ENCODE results near the gene DDIT4.
"Not testable (repeated sequence)": the region's sequence is repeated elsewhere in the genome, so short reads cannot be mapped to it uniquely, and the experiment has no call there.

The DDIT4 gene

DNA sequence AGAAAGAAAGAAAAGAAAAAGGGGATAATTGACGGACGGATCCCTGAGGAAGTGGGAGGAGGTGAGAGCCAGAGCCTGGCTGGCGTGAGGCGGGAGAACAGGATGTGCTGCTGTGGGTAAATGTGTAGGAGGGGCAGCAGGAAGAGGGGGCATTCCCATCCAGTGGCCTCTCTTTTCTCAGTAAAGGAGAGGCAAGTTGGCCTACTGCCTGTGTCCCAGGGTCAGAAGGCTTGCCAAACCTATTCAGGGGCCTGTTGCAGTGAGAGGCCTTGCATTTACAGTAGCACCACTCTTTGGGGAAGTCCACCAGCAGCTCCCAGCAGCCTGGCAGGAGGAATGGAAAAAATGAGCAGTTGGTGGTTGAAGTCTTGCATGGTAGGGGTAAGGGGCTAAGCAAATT is 31.0 kb upstream of the DDIT4 start:
- peaks cover 7% of the 10 kb centered on the region for H3K36me3 Mint-ChIP-seq
- H3K4me1 Mint-ChIP-seq = peaks cover 83% of the 10 kb centered on the region
- H3K27ac Mint-ChIP-seq = peak overlapping the region; percentile 67
- no peaks in the 10 kb centered on the region for H3K27me3 Mint-ChIP-seq
- H3K9me3 Mint-ChIP-seq = no peaks in the 10 kb centered on the region
- H3K4me3 Mint-ChIP-seq = no peak overlapping the region
- ATAC-seq = peak; percentile 60

DNA sequence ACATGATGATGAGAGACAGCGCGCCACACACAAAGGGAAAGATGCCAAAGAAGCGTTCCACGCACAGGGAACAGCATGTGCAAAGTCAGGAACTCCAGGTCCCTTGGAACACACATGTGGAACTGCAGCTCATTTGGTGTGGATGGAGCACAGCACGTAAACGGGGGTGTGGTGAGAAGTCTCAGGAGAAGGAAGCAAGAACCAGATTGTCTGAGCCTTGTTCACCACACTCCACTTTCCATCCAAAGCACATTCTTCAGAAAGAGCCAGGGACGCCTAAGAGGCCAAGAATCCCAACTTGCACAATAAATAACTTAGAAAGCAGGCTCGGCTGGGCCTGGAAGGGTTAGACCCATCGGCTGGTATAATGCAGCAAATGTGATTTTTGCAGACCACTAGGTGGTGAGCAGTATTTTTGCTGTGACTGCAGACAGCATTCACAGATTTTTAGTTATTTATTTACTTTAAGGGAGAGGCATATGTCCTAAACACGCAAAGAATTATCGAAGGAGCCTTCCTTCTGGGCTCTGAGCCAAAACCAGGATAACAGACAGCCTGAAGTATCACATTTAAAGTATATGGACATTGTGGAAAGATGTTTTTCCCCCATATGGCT is 29.8 kb upstream of the DDIT4 start:
- ATAC-seq = no peak
- peaks cover 87% of the 10 kb centered on the region for H3K4me1 Mint-ChIP-seq
- no peak overlapping the region for H3K4me3 Mint-ChIP-seq
- H3K36me3 Mint-ChIP-seq = peaks cover 7% of the 10 kb centered on the region
- H3K27ac Mint-ChIP-seq = peak overlapping the region; percentile 67
- no peaks in the 10 kb centered on the region for H3K9me3 Mint-ChIP-seq
- H3K27me3 Mint-ChIP-seq = no peaks in the 10 kb centered on the region

DNA sequence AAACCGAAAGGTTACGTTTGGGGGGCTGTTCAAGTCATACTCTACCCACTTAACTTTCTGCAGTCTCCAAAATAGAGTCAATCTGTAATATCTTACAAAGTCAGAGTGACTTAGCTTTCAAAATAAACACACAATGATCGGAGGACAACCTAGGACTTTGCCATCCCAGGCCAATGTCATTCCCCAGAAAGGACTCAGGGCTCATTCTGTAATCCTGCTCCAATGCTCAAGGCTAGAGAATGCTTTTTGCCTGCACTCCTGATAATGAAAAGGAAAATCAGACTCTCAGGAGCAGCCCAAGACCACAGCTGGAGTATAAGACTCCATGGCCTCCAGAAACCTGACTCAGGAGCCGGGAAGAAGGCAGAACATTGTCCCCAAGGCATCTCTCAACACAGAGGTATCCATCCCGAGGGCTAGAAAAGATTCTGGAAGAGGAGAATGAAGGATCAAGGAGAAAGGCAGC is 29.1 kb upstream of the DDIT4 start:
- no peak overlapping the region for H3K4me3 Mint-ChIP-seq
- H3K4me1 Mint-ChIP-seq = peaks cover 84% of the 10 kb centered on the region
- H3K9me3 Mint-ChIP-seq = no peaks in the 10 kb centered on the region
- no peak for ATAC-seq
- peaks cover 4% of the 10 kb centered on the region for H3K36me3 Mint-ChIP-seq
- no peaks in the 10 kb centered on the region for H3K27me3 Mint-ChIP-seq
- H3K27ac Mint-ChIP-seq = peak overlapping the region; percentile 67

DNA sequence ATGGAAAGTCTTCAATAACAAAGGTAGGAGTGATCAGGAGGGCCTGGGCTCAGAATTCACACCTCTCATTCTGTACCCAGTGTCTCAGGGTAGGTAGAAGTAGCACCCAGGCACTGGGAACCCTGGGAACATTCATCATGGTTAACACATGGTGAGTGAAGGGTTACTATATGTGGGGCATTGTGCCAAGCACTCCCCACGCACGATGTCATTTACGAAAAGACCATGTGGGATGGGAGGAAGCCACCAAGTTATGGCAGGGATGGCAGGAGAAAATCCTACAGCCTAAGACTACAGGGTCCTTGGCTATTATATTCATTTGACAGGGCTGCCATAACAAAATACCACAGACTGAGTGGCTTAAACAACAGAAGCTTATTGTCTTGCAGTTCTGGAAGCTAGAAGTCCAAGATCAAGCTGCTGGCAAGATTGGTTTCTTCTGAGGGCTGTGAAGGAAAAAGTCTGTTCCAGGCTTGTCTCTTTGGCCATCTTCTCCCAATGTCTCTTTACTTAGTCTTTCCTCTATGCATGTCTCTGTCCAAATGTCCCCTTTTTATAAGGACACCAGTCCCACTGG is 27.7 kb upstream of the DDIT4 start:
- H3K4me1 Mint-ChIP-seq = peaks cover 88% of the 10 kb centered on the region
- no peaks in the 10 kb centered on the region for H3K36me3 Mint-ChIP-seq
- peak overlapping the region; percentile 67 for H3K27ac Mint-ChIP-seq
- H3K9me3 Mint-ChIP-seq = no peaks in the 10 kb centered on the region
- H3K27me3 Mint-ChIP-seq = no peaks in the 10 kb centered on the region
- no peak for ATAC-seq
- no peak overlapping the region for H3K4me3 Mint-ChIP-seq

DNA sequence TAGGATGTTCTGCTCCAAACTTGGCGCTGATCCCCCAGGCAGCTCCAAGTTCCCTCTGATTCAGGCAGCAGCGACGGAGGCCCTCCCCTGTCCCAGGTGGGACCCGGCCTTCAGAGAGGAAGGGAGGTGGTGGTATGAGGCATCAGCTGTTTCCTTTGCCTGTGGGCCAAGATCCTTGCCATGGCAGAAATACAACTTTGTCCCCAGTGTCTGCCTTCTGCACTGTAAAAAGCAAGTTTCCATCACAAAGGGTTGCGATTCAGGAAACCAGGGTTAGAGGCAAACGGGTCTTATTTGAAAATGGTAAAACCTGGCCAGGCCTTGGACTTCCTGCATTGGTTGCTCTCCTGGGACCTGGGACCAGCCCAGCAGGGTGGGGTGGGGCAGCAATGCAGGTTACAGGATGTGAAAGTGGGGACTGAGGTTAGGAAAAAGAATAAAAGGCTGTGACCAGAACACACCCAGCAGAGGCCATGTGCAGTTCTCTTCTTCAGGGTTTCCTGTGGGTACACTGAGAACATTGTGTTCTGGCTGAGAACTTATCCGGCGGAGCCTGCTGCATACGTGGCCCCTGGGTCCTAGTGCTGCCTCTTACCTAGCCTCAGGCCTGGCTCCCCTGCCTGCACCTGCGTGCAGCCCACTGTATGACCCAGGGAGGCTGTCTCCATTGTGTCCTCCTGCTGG is 25.1 kb upstream of the DDIT4 start:
- Mint-ChIP-seq H3K4me1 (peaks cover 85% of the 10 kb centered on the region), H3K36me3 (no peaks in the 10 kb centered on the region), H3K9me3 (no peaks in the 10 kb centered on the region), H3K27me3 (no peaks in the 10 kb centered on the region), H3K4me3 (peak overlapping the region; percentile 67), H3K27ac (peak overlapping the region; percentile 86)
- peak; percentile 95 for ATAC-seq

DNA sequence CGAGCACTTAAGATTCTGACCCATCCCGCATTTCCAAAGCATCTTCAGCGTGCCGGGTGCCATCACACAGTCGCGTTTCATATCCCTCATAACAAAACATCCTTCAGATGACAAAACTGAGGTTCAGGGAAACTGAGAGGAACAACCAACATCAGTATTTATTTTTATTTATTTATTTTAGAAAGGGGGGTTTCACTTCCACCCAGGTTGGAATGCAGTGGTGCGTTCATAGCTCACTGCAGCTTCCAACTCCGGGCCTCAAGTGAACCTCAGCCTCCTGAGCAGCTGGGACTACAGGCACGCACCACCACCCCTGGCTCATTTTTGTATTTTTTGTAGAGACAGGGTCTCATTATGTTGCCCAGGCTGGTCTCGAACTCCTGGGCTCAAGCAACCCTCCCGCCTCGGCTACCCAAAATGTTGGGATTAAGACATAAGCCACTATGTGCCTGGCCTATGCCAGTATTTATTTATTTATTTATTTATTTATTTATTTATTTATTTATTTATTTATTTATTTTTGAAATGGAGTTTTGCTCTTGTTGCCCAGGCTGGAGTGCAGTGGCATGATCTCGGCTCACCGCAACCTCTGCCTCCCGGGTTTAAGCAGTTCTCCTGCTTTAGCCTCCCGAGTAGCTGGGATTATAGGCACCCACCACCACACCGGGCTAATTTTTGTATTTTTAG is 24.4 kb upstream of the DDIT4 start:
- peak overlapping the region; percentile 86 for H3K27ac Mint-ChIP-seq
- H3K4me1 Mint-ChIP-seq = peaks cover 80% of the 10 kb centered on the region
- not testable (repeated sequence) for H3K9me3 Mint-ChIP-seq, H3K36me3 Mint-ChIP-seq, H3K27me3 Mint-ChIP-seq
- H3K4me3 Mint-ChIP-seq = peak overlapping the region; percentile 67
- ATAC-seq = peak; percentile 1

DNA sequence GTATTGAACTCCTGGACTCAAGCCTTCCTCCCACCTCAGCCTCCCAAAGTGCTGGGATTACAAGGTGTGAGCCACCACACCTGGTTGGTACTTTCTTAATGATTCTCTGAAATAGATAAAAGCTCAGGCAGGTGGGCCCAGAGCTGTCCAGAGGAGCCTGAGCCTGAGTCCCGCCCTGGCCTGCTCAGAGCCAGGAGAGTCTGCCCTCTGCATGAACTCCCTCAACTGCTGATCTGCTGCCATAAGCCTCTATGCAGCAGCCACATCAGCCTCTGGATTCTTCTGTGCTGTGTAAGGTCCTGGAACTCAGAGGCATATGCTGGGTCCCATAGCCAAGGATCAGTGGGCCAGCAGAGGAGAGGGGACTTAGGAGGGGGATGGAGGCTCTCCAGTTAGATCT is 23.1 kb upstream of the DDIT4 start:
- no peak for ATAC-seq
- Mint-ChIP-seq H3K9me3 (no peaks in the 10 kb centered on the region), H3K4me3 (peak overlapping the region; percentile 3), H3K27ac (peak overlapping the region; percentile 78), H3K27me3 (no peaks in the 10 kb centered on the region), H3K4me1 (peaks cover 76% of the 10 kb centered on the region), H3K36me3 (no peaks in the 10 kb centered on the region)

DNA sequence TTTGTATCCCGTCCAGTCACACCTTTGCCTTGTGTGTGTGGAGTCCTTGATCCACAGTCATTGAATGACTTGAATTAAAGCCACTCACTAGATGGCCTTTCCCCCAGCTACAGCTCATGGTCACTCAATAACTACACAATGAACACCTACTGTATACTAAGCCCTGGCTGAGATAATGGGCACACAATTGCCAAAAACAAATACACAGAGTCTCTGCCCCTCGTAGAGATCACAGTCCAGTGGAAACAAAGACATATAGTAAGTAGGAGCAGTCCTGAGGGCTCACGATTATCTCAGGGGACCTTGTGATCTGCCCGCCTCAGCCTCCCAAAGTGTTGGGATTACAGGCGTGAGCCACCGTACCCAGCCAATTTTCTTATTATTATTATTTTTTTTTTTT is 22.1 kb upstream of the DDIT4 start:
- peak overlapping the region; percentile 67 for H3K27ac Mint-ChIP-seq
- ATAC-seq = no peak

DNA sequence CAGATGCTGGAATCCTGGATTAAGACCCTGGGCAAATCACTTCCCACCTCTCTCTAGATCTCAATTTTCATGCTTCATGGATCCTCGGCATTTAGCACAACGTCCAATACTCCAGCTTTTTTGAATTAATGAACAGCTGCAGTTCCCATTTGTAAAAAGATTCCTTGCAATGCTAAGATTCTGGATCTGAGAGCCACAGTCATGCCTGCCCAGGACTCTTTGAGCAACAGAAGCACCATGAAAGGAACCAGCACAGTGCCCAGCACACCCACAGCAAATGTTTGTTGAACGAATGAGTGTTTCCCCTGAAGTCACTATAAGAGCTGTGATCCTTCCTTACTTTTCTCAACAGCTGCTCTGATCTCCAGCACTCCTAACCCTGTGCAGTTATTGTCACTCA is 20.8 kb upstream of the DDIT4 start:
- Mint-ChIP-seq H3K4me1 (peaks cover 75% of the 10 kb centered on the region), H3K27me3 (no peaks in the 10 kb centered on the region), H3K36me3 (no peaks in the 10 kb centered on the region), H3K4me3 (no peak overlapping the region), H3K9me3 (no peaks in the 10 kb centered on the region), H3K27ac (peak overlapping the region; percentile 62)
- no peak for ATAC-seq

More for the DNA sequence above, 22.1 kb upstream of the DDIT4 start:
- no peaks in the 10 kb centered on the region for H3K36me3 Mint-ChIP-seq
- no peaks in the 10 kb centered on the region for H3K27me3 Mint-ChIP-seq
- H3K9me3 Mint-ChIP-seq = no peaks in the 10 kb centered on the region
- peaks cover 76% of the 10 kb centered on the region for H3K4me1 Mint-ChIP-seq
- no peak overlapping the region for H3K4me3 Mint-ChIP-seq

DNA sequence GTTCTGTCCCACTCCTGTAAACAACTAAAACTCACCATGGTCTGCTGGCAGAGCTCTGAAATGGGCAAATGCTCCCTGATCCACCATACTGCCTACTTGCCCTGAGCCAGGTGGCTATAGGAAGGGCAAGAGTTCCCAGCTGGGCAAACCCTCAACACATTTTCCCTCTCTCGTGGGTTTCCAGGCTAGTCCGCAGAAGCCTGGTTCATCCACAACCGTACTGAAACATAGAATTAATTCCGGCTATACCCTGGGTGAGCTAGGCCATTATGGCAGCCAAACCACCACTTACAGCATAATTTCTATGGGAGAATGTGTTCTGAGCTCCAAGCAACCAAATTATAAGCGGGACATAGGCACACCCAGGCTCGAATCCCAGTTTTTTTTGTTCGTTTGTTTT is 20.1 kb upstream of the DDIT4 start:
- peak overlapping the region; percentile 62 for H3K27ac Mint-ChIP-seq
- no peaks in the 10 kb centered on the region for H3K27me3 Mint-ChIP-seq
- H3K9me3 Mint-ChIP-seq = no peaks in the 10 kb centered on the region
- peaks cover 72% of the 10 kb centered on the region for H3K4me1 Mint-ChIP-seq
- ATAC-seq = no peak
- H3K36me3 Mint-ChIP-seq = no peaks in the 10 kb centered on the region
- H3K4me3 Mint-ChIP-seq = no peak overlapping the region

DNA sequence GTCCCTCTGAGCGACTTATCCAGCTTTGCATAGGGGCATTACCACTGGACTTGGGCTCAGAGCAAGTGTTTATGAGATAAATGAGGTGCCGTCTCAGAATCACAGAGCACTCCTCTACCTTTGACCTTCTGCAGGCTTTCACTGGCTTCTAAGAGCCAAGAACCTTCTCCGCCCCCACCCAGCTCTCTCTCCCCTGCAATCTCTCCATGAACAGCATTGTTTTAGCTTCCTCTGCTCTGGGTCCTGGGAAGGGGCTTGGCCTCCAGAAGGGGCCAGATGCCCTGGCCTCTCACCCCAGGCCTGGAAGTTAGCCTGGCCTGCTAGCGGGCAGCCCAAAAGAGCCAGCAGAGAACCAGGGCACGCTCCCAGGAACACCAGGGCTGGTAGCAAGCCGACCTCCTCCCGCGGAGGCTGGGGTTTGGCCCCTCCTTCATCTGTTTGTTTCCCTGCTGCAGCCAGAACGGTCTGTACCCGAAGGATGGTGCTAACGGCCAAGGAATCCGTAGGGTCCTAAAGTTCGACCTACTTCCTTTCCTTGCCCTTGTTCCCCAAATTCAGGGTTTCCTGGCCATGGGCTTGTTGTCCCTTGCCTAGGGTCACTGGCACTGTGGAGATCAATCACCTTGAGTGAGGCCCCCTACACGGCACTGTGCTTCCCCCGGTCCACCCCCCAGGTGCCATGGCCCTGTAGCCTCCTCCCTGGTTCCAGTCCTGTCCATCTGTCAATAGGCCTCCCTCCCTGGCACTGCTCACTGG is 18.7 kb upstream of the DDIT4 start:
- H3K27ac Mint-ChIP-seq = peak overlapping the region; percentile 80
- H3K4me1 Mint-ChIP-seq = peaks cover 76% of the 10 kb centered on the region
- no peaks in the 10 kb centered on the region for H3K36me3 Mint-ChIP-seq
- H3K27me3 Mint-ChIP-seq = no peaks in the 10 kb centered on the region
- ATAC-seq = peak; percentile 21
- H3K4me3 Mint-ChIP-seq = no peak overlapping the region
- H3K9me3 Mint-ChIP-seq = no peaks in the 10 kb centered on the region

DNA sequence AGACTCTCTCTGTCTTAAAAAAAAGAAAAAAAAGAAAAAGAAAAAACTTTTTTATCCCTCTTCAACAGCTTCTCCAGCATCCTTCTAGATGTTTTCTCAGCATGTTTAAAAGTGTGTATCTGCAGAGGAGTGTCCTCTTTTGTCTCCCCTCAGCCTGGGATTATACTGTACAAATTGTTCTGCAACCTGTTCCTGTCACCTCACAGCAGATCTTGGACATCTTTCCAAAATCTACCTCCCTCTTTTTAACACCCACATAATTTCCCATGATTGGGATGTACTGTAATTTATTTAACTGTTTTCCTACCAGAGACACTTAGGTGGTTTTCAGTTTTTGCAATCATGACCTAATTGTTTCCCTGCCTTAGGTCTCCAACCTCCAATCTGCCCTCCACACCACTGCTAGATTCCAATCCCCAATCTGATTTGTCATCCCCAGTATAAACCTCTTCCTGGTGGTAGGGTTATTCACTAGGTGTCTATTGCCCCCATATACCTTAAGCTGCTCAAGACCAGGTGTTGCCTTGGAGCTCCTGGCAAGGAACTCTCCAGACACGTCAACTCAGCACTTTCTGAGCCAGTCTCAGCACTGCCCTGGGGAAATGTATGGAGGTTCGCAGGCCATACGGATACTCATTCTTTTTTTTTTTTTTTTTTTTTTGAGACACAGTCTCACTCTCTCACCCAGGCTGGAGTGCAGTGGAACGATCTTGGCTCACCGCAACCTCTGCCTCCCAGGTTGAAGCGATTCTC is 17.6 kb upstream of the DDIT4 start:
- peak overlapping the region; percentile 25 for H3K27ac Mint-ChIP-seq
- no peaks in the 10 kb centered on the region for H3K36me3 Mint-ChIP-seq
- ATAC-seq = no peak
- peaks cover 78% of the 10 kb centered on the region for H3K4me1 Mint-ChIP-seq
- no peaks in the 10 kb centered on the region for H3K9me3 Mint-ChIP-seq
- no peaks in the 10 kb centered on the region for H3K27me3 Mint-ChIP-seq
- H3K4me3 Mint-ChIP-seq = no peak overlapping the region

DNA sequence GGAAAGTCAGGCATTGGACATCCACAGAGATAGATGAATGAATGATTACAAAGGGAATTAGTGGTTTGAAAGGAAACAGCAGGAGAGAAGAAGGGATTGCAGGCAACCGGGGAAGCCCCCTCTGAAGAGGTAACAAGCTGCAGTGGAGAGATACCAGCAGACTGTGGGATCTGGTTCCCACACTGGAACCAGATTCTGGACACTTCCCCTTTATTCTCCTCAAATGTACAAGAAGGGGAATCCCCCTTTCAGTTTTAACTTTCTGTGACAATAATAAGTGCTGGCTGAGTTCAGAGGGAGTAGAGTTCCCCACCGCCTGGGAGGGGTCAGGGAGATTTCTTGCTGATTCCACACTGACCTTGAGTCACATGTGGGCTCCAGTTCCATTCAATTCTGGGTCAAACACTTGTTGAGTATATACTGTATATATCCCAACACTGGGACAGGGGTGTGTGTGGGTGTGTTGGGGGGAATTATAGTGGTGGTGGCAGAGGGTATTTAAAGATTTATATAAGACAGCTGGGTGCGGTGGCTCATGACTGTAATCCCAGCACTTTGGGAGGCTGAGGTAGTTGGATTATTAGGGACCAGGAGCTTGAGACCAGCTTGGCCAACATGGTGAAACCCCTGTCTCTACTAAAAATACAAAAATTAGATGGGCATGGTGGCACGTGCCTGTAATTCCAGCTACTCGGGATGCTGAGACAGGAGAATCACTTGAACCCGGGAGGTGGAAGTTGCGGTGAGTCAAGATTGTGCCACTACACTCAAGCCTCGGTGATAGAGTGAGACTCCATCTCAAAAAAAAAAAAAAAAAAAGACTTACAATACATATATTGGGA is 16.5 kb upstream of the DDIT4 start:
- H3K36me3 Mint-ChIP-seq = no peaks in the 10 kb centered on the region
- peak overlapping the region; percentile 45 for H3K4me3 Mint-ChIP-seq
- ATAC-seq = peak; percentile 61
- peak overlapping the region; percentile 55 for H3K27ac Mint-ChIP-seq
- no peaks in the 10 kb centered on the region for H3K27me3 Mint-ChIP-seq
- peaks cover 78% of the 10 kb centered on the region for H3K4me1 Mint-ChIP-seq
- H3K9me3 Mint-ChIP-seq = no peaks in the 10 kb centered on the region

DNA sequence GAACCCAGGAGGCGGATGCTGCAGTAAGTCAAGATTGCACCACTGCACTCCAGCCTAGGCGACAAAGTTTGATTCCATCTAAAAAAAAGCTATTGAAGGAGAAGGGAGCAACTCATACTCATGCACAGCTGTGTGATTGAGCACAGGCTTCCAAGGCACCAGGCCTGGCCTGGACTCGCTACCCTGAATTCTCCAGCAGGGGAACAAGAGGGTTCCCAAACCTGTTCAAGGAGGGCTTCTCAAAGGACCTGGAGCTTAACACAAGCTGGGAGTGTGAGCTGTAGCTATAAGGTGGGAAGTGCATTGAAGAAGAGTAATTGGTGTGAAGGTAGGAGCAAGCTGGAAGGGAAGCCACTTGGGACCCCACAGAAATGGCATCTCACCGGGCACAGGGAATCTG is 15.1 kb upstream of the DDIT4 start:
- Mint-ChIP-seq H3K27ac (no peak overlapping the region), H3K4me3 (no peak overlapping the region), H3K4me1 (peaks cover 69% of the 10 kb centered on the region), H3K9me3 (no peaks in the 10 kb centered on the region), H3K36me3 (no peaks in the 10 kb centered on the region), H3K27me3 (no peaks in the 10 kb centered on the region)
- no peak for ATAC-seq
